ENCODE results near the gene DRGX. TPM values are rescaled to one million over a fixed set of nuclear protein-coding genes. Genes with fewer than 3 reads are reported as not detected.

The DRGX gene
- not detected in 2 replicates for total RNA-seq

GRCh38 chr10:49395741-49396665 is at the start of gene DRGX:
TSS of gene DRGX (minus strand) at chr10:49396089. CDS start at chr10:49395440, 649 bp downstream.

Other genes with a start within 250 kb of the DRGX start
- gene TMEM273, start 207.7 kb downstream of the DRGX start, total RNA-seq, result not detected in 2 replicates
- gene C10orf71, start 96.9 kb downstream of the DRGX start, total RNA-seq, result not detected in 2 replicates
- 34.9 and 38.5 TPM in 2 replicates for gene ERCC6, start 143.0 kb upstream of the DRGX start, total RNA-seq
- gene SLC18A3, start 214.2 kb upstream of the DRGX start, total RNA-seq, result not detected in 2 replicates
- not detected in 2 replicates for gene CHAT, start 217.9 kb upstream of the DRGX start, total RNA-seq

Data from hair follicle dermal papilla cell (primary cell).